NCI-H82 (cell line): ENCODE data around the gene FOXB2.

Source experiments
- DNase-seq: peaks from one replicate; lab custom pipeline; 2025; lab: John Stamatoyannopoulos, UW

The FOXB2 gene

GRCh38 chr9:77066388-77066787 lies 46.9 kb downstream of the FOXB2 start:
- no peak for DNase-seq
